HG03342 (cell line): Measurements from ENCODE around the gene SPATC1L.

Experiments used
- ATAC-seq: cut with Tn5 transposase; IDR thresholded peaks from one replicate; pipeline ENCODE4 v1.9.1; 2021; ENCODE audit warnings: mild to moderate bottlenecking, moderate library complexity; ENCODE audit not compliant: unreplicated experiment

SPATC1L gene

GRCh38 chr21:46137908-46138307, 46.4 kb downstream of the SPATC1L start:
- ATAC-seq: no peak

DNA sequence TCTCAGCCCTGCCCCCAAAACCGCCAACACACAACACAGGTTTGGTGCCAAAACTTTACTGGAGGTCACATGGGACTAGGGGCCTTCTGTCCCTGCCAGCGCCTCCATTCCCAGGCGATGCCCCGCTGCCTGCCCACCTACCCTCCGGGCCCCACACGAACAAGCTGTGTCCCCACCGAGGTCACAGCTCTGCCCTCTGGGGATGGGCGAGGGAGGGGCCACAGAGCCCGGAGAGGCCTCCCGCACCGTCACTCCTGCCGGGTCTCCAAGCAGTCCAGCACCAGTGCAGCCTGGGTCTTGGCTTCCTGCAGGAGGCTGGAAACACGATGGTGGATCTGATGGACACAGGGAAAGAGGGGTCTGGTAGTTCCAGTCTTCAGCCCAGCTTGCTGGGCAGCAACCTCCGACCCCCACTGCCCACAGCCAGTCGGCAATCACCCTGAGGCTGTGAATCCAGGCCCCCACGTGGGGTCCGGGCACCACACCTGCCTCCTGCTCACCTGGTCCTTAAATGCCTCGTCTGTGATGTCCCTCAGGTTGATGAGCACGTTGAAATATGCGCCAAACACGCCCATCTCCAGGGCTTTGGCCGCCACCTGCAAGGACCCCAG, 47.4 kb downstream of the SPATC1L start:
- ATAC-seq: no peak

DNA sequence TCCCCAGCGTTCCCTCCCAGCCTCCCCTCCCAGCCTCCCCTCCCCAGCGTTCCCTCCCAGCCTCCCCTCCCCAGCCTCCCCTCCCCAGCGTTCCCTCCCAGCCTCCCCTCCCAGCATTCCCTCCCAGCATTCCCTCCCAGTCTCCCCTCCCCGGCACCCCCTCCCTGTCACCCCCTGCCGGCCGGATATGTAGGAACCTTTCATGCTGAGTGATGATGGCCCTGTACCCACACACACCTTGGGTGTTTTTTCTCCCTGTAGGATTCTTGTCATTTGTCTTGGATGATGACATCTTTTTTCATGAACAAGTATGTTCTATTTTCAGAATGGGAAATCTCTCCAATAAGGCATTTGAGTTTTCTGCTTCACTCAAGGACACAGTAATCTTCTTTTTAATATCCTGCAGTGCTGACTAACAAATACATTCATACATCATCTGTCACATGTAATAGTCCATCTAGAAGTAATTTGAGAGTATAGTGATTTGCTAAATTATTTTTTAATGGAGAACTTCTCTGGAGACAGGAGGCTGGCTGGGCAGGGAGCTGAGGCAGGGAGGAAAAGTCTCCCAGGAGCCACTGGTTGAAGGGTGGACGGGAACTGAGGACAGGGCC, 48.4 kb downstream of the SPATC1L start:
- no peak for ATAC-seq

- ATAC-seq: no peak
Observed at GRCh38 chr21:46131838-46132651, 52.2 kb downstream of the SPATC1L start.

DNA sequence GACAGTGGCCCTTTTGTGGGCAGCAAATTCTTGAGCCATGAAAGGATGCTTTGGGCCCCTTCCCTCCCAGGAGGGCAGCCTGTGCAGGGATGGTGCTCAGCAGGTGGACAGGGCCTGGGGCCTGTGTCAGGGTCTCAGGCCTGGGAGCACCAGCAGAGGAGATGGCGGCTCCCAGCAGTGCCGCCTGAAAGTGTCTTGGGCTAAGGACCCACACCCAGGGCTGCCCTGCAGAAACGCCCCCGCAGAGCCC, 52.7 kb downstream of the SPATC1L start:
- no peak for ATAC-seq

- no peak for ATAC-seq
Observed at GRCh38 chr21:46130831-46131587, 53.2 kb downstream of the SPATC1L start.

GRCh38 chr21:46129846-46130651, 54.2 kb downstream of the SPATC1L start:
- no peak for ATAC-seq

- ATAC-seq: no peak
Observed at GRCh38 chr21:46128933-46129571, 55.2 kb downstream of the SPATC1L start.

DNA sequence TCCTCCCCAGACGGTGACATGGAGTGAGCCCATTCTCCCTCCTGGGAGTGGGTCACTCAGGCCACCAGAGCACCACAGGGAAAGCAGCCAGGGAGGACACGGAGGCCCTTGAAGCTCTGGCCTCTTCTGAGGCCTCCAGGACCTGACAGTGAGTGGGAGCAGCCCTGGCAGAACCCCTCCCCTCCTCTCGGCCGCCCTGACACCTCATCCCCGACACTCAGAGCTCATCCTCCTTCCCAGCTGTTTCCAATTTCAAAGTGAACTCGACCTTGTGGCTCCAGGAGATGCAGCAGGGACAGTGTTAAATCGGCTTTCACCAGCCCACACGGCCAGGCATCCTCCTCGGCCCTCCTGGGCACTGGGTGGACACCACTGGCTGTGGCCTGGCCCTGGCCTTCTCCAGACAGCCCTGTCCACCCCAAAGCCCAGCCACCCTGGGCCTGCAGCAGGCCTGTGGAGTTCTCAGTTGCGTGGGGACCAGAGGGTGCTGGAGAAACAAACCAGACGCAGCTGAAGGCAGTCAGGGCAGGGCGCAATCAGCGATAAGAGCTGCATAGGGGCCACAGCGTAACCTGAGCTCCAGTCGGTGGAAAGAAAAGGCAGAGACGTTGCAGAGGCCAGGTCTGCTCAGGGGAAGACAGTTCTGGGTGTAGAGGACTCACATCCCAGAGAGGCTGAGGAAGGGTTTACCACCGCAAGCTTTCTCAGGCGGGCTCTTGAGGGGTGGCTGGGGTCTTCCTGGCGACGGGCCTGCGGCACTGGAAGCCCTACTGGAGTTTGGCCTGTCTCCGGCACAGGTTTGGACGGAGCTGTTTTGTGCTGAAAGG, 55.9 kb downstream of the SPATC1L start:
- no peak for ATAC-seq

DNA sequence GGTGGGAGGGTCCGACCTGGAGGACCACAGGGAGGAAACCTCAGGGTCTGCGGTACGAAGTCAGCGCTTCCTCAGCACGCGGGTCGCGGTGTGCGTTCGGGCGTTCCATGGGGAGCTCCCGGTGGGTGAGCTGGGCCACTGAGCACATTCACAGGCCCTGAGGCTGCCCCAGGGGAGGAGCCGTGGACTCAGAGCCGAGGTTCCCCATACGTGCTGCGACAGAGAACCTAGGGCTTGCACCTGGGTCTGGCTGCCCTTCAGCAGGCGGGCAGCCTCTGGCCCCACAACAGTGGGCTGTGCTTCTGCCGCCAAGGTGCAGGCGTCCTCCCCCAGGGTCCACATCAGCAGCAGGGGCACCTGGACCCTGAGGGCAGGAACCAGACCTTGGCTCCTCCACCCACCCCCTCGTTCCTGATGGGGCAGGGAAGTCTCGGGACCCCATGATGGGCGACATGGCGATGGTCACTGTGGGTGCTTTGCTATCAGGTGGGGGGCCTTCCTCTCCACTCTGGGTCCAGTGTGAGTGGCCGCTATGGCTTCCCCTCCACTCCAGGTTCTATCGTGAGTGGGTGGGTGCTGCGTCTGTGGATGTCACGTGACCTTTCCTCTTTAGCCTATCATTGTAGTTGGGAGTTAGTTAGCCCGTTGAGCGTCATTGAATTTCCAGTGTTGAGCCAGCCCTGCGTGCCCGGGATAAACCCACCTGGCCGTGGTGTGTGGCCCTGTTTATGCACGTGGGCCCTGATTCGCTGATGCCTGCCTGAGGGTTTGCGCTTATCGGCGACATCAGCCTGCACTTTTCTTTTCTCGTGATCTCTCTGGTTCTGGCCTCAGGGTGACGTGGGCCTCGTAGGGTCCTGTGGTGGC, 56.8 kb downstream of the SPATC1L start:
- no peak for ATAC-seq

GRCh38 chr21:46126309-46127238, 57.7 kb downstream of the SPATC1L start:
- no peak for ATAC-seq

DNA sequence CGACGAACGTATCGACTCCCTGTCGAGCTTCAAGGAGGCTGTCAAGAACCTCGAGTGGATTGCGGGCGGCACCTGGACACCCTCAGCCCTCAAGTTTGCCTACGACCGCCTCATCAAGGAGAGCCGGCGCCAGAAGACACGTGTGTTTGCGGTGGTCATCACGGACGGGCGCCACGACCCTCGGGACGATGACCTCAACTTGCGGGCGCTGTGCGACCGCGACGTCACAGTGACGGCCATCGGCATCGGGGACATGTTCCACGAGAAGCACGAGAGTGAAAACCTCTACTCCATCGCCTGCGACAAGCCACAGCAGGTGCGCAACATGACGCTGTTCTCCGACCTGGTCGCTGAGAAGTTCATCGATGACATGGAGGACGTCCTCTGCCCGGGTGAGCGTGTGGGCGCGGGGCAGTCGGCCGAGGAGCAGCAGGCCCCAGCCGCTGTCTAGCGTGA, 58.4 kb downstream of the SPATC1L start:
- no peak for ATAC-seq

DNA sequence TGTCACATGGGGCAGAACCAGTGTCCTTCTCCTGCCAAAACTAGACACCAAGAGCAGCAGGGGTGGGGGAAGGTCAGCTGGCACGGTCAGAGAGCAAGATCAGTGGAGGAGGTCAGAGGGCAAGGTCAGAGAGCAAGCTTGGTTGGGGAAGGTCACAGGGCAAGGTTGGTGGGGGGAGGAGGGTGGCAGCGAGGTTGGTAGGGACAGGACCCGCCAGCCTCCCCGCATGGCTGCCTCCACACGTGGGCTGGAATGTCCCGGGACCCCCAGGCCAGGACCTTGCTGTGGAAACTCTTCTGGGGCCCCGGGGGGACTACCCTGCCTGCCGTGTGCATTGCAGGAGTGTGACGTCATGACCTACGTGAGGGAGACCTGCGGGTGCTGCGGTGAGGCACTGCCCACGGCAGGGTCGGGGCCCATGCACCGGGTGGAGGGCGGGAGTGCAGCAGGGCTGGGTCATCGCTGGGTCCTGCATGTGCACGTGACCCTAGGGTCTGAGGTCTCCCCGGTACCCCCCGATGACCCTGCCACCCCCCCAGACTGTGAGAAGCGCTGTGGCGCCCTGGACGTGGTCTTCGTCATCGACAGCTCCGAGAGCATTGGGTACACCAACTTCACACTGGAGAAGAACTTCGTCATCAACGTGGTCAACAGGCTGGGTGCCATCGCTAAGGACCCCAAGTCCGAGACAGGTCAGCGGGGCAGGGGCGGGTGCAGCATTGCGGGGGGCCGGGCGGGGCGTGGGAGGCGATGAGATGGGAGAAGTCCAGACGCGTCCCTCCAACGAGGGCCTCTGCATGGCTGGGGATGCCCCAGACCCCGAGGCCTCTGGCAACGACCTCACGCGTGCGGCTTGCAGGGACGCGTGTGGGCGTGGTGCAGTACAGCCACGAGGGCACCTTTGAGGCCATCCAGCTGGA, 59.1 kb downstream of the SPATC1L start:
- ATAC-seq: no peak

GRCh38 chr21:46124083-46124925, 60.0 kb downstream of the SPATC1L start:
- no peak for ATAC-seq
